Activated naive CD8-positive, alpha-beta T cell (primary cell): ENCODE results near the gene CD8A.

Experiments used
- H3K27ac Mint-ChIP-seq: one replicate; pipeline ENCODE4 v1.8.0; 2021; ENCODE audit warnings: mixed read lengths
- H3K27me3 Mint-ChIP-seq: one replicate; pipeline ENCODE4 v1.8.0; 2021; ENCODE audit warnings: mixed read lengths
- H3K36me3 Mint-ChIP-seq: one replicate; pipeline ENCODE4 v1.8.0; 2021; ENCODE audit warnings: mixed read lengths
- H3K4me1 Mint-ChIP-seq: one replicate; pipeline ENCODE4 v1.8.0; 2021; ENCODE audit warnings: low read depth, mixed read lengths
- H3K4me3 Mint-ChIP-seq: one replicate; pipeline ENCODE4 v1.8.0; 2021; ENCODE audit warnings: mild to moderate bottlenecking, mixed read lengths
- H3K9me3 Mint-ChIP-seq: one replicate; pipeline ENCODE4 v1.8.0; 2021; ENCODE audit warnings: low read depth, mixed read lengths

Gene CD8A

DNA sequence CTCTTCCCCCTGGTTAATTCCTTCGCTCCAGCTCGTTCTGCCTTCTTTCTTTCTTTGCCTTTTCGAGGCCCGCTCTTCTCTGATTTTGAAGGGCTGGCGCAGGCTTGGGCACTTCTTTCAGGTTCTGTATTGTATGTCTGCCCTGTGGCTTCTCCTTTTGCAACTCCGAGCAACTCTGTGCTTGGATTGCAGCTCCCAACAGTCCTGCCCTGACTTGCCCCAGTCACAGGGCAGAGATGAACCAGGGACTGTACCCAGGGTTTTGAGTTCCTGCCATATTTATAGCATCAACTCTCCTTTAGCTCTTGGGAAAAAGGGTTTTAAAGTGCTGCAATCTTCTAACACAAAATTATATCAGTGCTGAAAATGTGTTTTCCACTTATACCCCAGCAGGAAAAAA, 31.1 kb upstream of the CD8A start:
- peak overlapping the region; percentile 99 for H3K27ac Mint-ChIP-seq
- peaks cover 93% of the 10 kb centered on the region for H3K4me1 Mint-ChIP-seq
- H3K36me3 Mint-ChIP-seq = peaks cover 6% of the 10 kb centered on the region
- H3K4me3 Mint-ChIP-seq = peak overlapping the region; percentile 87
- H3K27me3 Mint-ChIP-seq = no peaks in the 10 kb centered on the region
- peaks cover 4% of the 10 kb centered on the region for H3K9me3 Mint-ChIP-seq

DNA sequence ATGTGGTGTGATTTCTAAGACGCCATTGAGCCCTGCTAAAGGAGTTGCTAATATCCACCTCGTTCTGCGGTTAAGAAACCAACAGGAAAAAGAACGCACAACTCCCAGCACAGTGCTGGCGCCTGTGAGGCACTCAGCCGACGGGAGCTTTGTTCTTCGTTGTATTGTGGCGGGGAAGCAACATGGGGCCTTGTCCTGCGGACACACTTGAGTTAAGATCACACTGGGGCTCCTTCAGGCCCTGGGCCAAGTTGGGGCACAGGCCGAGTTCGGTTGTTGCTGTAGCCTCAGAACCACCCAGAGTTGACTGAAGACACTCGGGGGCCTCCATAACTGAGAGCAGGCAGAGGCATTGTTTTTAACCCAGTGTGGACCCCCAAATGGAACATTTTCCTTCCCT, 30.6 kb upstream of the CD8A start:
- Mint-ChIP-seq H3K27ac (peak overlapping the region; percentile 99), H3K9me3 (peaks cover 4% of the 10 kb centered on the region), H3K4me3 (peak overlapping the region; percentile 87), H3K27me3 (no peaks in the 10 kb centered on the region), H3K36me3 (peaks cover 6% of the 10 kb centered on the region), H3K4me1 (peaks cover 93% of the 10 kb centered on the region)

DNA sequence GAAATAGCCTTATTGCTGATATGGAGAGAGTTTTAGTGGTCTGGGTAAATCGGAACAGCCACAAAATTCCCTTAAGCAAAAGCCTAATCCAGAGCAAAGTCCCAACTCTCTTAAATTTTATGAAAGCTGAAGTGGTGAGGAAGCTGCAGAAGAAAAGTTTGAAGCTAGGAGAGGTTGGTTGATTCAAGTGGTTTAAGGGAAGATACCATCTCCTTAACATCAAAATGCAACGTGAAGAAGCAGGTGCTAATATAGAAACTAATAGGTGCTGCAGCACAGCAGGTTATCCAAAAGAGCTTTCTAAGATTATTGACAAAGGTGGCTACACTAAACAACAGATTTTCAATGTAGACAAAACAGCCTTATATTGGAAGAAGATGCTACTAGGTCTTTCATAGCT, 28.2 kb upstream of the CD8A start:
- peaks cover 87% of the 10 kb centered on the region for H3K4me1 Mint-ChIP-seq
- peak overlapping the region; percentile 87 for H3K4me3 Mint-ChIP-seq
- peak overlapping the region; percentile 99 for H3K27ac Mint-ChIP-seq

DNA sequence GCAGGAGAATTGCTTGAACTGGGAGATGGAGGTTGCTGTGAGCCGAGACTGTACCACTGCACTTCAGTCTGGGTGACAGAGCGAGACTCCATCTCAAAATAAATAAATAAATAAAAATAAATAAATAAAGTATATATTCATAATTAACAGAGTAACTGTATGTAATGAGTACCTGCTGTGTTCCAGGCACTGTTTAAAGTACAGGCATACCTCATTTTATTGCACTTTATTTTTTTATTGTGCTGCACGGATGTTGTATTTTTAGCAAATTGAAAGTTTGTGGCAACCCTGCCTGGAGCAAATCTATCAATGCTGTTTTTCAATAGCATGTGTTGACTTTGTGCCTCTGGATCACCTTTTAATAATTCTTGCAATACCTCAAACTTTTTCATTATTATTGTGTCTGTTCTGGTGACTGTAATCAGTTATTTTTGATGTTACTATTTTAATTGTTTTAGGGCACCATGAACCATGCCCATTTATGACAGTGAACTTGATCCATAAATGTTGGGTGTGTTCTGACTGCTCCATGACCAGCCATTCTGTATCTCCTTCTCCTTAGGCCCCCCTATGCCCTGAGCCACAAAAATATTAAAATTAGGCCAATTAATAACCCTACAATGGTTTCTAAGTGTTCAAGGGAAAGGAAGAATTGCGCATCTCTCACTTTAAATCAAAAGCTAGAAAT, 27.5 kb upstream of the CD8A start:
- Mint-ChIP-seq H3K27ac (peak overlapping the region; percentile 99), H3K27me3 (no peaks in the 10 kb centered on the region), H3K36me3 (peaks cover 16% of the 10 kb centered on the region), H3K9me3 (peaks cover 4% of the 10 kb centered on the region), H3K4me3 (peak overlapping the region; percentile 87), H3K4me1 (peaks cover 87% of the 10 kb centered on the region)

More for the DNA sequence above, 28.2 kb upstream of the CD8A start:
- Mint-ChIP-seq H3K9me3 (peaks cover 4% of the 10 kb centered on the region), H3K36me3 (peaks cover 14% of the 10 kb centered on the region), H3K27me3 (no peaks in the 10 kb centered on the region)

DNA sequence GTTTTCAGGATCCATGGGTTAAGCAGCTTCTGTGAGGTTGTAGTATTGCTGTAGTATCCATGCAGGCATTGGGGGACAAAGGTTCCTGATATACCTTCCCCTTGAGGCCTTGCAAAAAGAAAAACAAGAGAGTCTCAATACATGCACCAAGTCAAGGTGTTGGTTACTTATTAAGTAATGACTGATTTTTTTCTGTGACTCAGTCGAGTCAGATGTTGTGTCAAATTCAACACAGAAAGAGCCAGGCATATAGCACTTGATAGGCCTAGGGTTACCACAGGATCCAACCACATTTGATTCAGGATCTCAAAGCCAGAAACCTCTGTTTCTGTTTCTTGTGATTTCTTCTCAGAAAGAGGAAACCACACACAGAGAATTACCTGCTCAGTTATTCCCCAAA, 24.9 kb upstream of the CD8A start:
- peaks cover 86% of the 10 kb centered on the region for H3K4me1 Mint-ChIP-seq
- no peaks in the 10 kb centered on the region for H3K27me3 Mint-ChIP-seq
- H3K36me3 Mint-ChIP-seq = peaks cover 19% of the 10 kb centered on the region
- peaks cover 4% of the 10 kb centered on the region for H3K9me3 Mint-ChIP-seq
- peak overlapping the region; percentile 76 for H3K4me3 Mint-ChIP-seq
- H3K27ac Mint-ChIP-seq = peak overlapping the region; percentile 99

DNA sequence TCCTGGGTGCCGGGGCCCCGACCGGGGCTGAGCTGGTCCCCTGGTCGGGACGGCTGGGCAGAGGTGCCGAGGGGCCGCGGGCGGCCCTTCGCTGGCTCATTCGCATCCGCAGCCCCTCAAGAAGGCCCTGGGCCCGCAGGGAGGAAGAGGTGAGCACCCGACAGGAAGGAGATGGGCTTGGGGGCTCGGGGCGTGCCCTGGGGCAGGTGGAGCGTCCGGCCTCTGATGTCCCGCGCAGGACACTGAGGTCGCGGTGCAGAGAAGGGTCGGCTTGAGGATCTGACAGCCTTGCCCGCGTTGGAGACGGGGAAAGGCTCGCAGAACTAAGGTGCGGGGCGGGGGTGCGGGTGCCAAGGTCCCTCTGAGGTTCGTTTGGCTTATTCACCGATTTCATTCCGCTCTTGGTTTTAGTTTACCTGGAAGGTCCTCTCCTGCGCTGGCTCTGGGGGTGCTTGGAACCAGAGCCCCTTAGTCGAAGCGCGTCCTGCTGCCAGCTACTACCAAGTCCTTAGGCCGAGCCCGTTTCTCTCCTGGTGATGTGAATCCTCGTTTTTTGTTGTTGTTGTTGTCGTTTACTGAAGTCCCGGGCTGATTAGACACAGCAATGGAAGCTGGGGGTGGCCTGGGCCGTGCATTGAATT, 18.9 kb upstream of the CD8A start:
- Mint-ChIP-seq H3K27me3 (no peaks in the 10 kb centered on the region), H3K4me1 (peaks cover 67% of the 10 kb centered on the region), H3K9me3 (no peaks in the 10 kb centered on the region)

DNA sequence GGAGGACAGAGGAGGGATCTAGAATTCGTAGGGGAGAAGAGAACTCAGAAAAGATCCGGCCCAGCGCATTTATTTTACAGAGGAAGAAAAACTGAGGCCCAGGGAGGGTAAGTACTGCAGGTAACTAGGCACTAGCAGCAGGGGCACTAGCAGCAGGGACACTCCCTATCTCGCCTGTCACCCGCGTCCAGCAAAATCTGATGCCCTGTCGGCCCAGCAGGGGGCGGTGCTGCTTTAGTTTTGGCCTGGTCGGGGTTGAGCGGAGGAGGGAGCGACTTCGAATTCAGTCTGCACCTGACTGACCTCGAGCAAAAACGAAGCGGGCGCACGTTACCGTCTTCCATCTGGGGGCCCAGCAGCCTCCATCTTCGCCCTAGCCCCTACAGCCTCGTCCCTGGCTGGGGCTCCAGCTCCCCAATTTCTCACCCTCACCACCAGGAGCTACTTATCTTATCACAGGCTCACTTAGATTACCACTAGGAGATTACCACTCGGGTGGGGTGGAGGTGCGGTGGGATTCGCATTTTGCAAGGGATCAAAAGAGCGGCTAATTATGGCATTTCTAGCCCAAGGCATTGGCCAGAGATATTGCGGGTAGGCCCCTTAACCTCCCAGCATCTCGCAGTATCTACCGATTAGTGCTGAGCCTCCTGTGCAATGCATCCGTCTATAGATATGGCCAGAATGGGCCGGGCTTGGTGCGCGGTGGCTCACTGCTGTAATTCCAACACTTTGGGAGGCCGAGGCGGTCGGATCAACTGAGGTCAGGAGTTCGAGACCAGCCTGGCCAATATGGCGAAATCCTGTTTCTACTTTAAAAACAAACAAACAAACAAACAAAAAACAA, 17.8 kb upstream of the CD8A start:
- H3K4me3 Mint-ChIP-seq = peak overlapping the region; percentile 94
- H3K4me1 Mint-ChIP-seq = peaks cover 67% of the 10 kb centered on the region

More for the DNA sequence above, 18.9 kb upstream of the CD8A start:
- peaks cover 5% of the 10 kb centered on the region for H3K36me3 Mint-ChIP-seq
- H3K4me3 Mint-ChIP-seq = peak overlapping the region; percentile 94
- peak overlapping the region; percentile 96 for H3K27ac Mint-ChIP-seq

DNA sequence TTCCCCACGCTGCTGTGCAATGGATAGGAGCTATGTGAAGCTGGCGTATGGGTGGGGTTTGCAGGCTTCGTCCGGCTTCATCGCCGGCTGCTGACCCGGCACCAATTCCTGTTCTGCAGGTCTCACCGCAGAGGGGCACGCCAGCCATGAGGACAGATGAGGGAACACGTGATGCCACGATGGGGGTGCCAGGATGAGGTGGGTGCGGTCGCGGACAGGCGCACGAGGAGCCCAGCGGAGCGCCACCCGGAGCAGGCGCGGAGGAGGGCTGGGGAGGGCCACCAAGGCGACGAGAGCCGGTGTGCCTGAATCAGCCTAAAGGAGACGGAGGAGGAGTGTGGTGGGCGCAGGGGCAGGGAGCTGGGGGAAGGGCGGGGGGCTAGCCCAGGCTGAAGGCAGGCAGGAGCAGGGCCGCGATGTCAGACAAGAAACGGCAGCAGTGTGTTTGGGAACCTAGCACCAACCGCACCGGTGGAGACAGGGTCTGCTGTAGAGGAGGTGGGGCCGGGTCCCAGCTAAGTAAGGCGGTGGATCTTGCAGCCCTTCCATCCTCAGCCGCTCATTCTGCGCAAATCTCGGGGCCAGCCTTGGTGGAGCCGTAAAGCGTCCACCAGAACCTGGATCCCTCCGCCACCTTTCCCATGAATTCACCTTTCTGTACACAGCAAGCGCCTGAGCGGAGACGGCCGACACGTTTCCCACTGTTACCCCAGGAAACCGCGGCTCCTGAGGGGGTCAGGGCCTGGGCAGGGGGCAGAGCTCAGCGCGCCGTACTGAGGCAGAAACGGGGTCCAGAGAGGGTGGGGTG, 17.0 kb upstream of the CD8A start:
- peaks cover 64% of the 10 kb centered on the region for H3K4me1 Mint-ChIP-seq
- H3K4me3 Mint-ChIP-seq = peak overlapping the region; percentile 94
- peak overlapping the region; percentile 96 for H3K27ac Mint-ChIP-seq
- no peaks in the 10 kb centered on the region for H3K9me3 Mint-ChIP-seq
- H3K27me3 Mint-ChIP-seq = no peaks in the 10 kb centered on the region
- H3K36me3 Mint-ChIP-seq = peaks cover 3% of the 10 kb centered on the region

More for the DNA sequence above, 17.8 kb upstream of the CD8A start:
- peak overlapping the region; percentile 96 for H3K27ac Mint-ChIP-seq
- no peaks in the 10 kb centered on the region for H3K9me3 Mint-ChIP-seq
- H3K36me3 Mint-ChIP-seq = peaks cover 6% of the 10 kb centered on the region
- H3K27me3 Mint-ChIP-seq = no peaks in the 10 kb centered on the region

DNA sequence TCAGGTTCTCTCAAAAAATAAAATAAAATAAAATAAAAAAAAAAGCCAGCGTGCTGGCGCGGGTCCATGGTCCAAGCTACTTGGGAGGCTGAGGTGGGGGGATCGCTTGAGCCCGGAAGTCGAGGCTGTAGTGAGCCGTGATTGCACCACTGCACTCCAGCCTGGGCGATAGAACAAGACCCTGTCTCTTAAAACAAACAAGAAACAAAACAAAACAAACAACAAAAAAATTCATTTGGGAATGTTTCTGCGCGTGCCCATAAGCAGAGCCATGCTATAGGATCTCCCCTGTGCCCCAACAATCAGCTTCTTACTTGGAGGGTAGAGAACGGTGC, 16.4 kb upstream of the CD8A start:
- Mint-ChIP-seq H3K36me3 (peaks cover 3% of the 10 kb centered on the region), H3K4me1 (peaks cover 60% of the 10 kb centered on the region), H3K4me3 (peak overlapping the region; percentile 94), H3K27ac (peak overlapping the region; percentile 96), H3K9me3 (no peaks in the 10 kb centered on the region), H3K27me3 (no peaks in the 10 kb centered on the region)

DNA sequence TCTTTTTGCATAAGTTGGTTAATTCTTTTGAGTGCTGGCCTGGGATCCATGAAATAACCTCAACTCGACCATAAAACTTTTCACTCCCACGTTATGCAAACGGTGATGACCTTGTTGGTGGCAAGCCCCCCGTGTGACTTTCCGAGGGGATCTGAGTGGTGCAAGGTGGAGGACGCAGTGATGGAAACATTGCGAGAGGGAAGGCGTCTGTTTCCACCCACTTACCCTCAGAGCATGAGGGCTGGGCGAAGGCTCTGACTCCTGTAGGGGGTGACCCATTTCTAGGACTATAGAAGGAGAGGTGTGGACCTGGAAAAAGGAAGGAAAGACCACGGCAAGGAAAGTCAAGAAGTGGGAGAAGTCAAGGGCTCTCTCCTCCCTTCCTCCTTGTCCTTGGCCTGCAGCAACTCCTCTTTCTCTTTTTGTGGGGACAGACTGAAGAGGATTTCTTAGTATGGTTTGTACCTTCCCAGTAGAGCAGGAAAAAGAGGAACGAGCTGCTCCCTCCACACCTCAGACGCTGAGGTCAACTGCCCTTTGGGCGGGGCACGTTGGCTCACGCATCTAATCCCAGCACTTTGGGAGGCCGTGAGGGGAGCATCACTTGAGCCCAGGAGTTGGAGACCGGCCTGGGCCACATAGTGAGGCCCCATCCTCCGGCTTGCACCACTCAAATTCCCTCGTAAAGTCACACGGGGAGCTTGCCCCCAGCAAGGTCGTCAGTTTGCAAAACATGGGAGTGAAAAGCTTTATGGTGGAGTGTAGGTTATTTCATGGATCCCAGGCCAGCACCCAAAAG, 15.5 kb upstream of the CD8A start:
- Mint-ChIP-seq H3K27me3 (no peaks in the 10 kb centered on the region), H3K36me3 (peaks cover 3% of the 10 kb centered on the region), H3K4me1 (peaks cover 52% of the 10 kb centered on the region), H3K27ac (peak overlapping the region; percentile 95), H3K4me3 (peak overlapping the region; percentile 94), H3K9me3 (no peaks in the 10 kb centered on the region)

DNA sequence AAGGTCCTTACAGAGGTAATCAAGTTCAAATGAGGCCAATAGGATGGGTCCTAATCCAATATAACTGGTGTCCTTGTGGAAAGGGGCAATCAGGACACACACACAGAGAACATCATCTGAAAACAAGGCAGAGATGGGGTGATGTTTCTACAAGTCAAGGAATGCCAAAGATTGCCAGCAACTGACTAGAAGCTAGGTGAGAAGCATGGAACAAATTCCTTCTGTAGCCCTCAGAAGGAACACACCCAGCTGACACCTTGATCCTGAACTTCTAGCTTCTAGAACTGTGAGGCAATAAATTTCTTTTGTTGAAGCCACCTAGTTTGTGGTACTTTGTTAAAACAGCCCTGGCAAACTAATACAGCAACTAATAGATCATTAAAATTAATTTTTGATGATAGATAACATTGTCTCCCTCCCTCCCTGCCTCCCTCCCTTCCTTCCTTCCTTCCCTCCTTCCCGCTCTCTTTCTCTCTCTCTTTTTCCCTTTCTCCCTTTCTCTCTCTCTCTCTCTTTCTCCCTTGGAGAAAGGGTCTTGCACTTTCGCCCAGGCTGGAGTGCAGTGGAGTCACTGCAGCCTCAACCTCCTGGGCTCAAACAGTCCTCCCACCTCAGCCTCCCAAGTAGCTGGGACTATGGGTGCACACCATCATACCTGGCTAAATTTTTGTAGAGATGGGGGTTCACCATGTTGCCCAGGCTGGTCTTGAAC, 10.3 kb upstream of the CD8A start:
- Mint-ChIP-seq H3K36me3 (peaks cover 19% of the 10 kb centered on the region), H3K27me3 (no peaks in the 10 kb centered on the region), H3K4me3 (no peak overlapping the region), H3K9me3 (peaks cover 14% of the 10 kb centered on the region), H3K4me1 (peaks cover 26% of the 10 kb centered on the region), H3K27ac (peak overlapping the region; percentile 61)

DNA sequence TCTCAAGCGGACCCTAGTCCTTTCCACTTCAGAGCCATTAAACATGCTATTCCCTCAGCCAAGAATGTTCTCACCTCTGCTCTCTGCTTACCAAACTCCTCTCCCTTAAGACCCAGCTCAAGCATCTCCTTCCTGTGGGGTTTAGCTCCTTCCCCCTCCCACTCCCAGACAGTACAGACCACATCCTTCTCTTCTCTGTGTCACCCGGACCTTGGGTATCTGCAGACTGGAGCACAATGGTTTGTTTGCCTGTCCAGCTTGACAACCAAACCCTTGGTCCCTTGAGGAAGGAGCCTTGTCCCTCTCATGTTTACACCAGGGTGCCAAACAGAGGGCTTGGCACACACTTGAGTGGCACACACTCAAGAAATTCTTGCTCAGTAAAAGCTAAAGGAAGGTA, 4.1 kb upstream of the CD8A start:
- Mint-ChIP-seq H3K4me3 (peak overlapping the region; percentile 71), H3K36me3 (peaks cover 24% of the 10 kb centered on the region), H3K4me1 (peaks cover 47% of the 10 kb centered on the region), H3K27ac (peak overlapping the region; percentile 87), H3K27me3 (no peaks in the 10 kb centered on the region), H3K9me3 (peaks cover 17% of the 10 kb centered on the region)

DNA sequence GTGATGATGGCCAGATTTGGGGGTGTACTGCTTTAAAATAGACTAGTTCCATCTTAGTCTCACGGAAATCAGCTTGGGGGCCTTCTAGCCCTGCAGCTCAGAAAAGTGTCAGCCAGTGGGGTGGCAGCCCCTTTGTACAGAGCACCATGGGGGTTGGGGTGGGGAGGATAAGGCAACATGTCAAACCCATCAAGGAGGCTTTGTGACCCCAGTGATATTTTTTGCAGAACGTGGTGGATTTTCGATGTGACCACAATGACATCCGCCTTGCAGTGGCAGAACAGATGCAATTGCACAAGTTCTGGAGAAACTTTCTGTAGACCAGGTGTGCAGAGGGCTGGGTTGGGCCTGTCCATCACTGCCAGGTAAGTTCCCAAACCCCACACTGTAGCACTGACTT, 3.0 kb upstream of the CD8A start:
- H3K27ac Mint-ChIP-seq = peak overlapping the region; percentile 87
- H3K4me3 Mint-ChIP-seq = peak overlapping the region; percentile 71
- H3K36me3 Mint-ChIP-seq = peaks cover 24% of the 10 kb centered on the region
- H3K4me1 Mint-ChIP-seq = peaks cover 48% of the 10 kb centered on the region
- H3K27me3 Mint-ChIP-seq = no peaks in the 10 kb centered on the region
- peaks cover 17% of the 10 kb centered on the region for H3K9me3 Mint-ChIP-seq
